ENCODE results near the gene NEK10. TPM values are rescaled to one million over a fixed set of nuclear protein-coding genes. Genes with fewer than 3 reads are reported as not detected.

NEK10 gene
- total and polyA plus RNA-seq, 9 of the 15 experiments (the other 6 are each of a cell fraction or from before 2014, with no cell fraction given), result 0.07 TPM; not detected in 8

GRCh38 chr3:27216955-27217552, 152.1 kb downstream of the NEK10 start (continued):
- no peak for TF ChIP-seq CHD4 (IDR thresholded peaks at IDR 0.05; ENCODE audit: insufficient read depth, insufficient replicate concordance, low read depth, low read length, poor library complexity, severe bottlenecking)
- no peak for TF ChIP-seq REST (IDR thresholded peaks at IDR 0.05; ENCODE audit: borderline replicate concordance)
- TF ChIP-seq REST (CRISPR knock-in tag; IDR thresholded peaks at IDR 0.05; ENCODE audit: low read depth), result no peak
- no peak for TF ChIP-seq ERF (CRISPR knock-in tag; IDR thresholded peaks at IDR 0.05)
- TF ChIP-seq SOX6 (IDR thresholded peaks at IDR 0.05), result no peak
- no peak for TF ChIP-seq TAF15 (IDR thresholded peaks at IDR 0.05; ENCODE audit: low read depth, low read length)
